Measurements from ENCODE around the gene NUP188. TPM values are rescaled to one million over a fixed set of nuclear protein-coding genes. Genes with fewer than 3 reads are reported as not detected.
A peak's percentile ranks its signal among the peaks of the same experiment; 100 is the strongest.
"Not testable (repeated sequence)": the region's sequence is repeated elsewhere in the genome, so short reads cannot be mapped to it uniquely, and the experiment has no call there.

Gene NUP188
- total and polyA plus RNA-seq, 2 experiments from 2014 or later = 25.5 to 117 TPM

- peaks cover 32% of the 10 kb centered on the region for H3K79me2 ChIP-seq (replicated peaks; ENCODE audit: insufficient read depth)
- not testable (repeated sequence) for ATAC-seq; H3K4me2 ChIP-seq; H3K27ac ChIP-seq (ENCODE audit: low read depth); H3K9me2 ChIP-seq (ENCODE audit: insufficient read depth); H3F3A ChIP-seq (replicated peaks; ENCODE audit: low read depth); H3K27ac Mint-ChIP-seq; H3K4me3 Mint-ChIP-seq; H3K4me1 ChIP-seq (ENCODE audit: insufficient read depth); H3K27me3 ChIP-seq (ENCODE audit: insufficient read depth); H4K20me1 ChIP-seq (replicated peaks; ENCODE audit: insufficient read depth); H3K36me3 ChIP-seq (ENCODE audit: insufficient read depth); H3K9me3 Mint-ChIP-seq; DNase-seq (ENCODE audit: low spot score); H2AFZ ChIP-seq; H3K4me3 ChIP-seq
- Mint-ChIP-seq H3K27me3 (ENCODE audit: insufficient read depth, low read depth, poor library complexity) (peaks cover 11% of the 10 kb centered on the region), H3K36me3 (ENCODE audit: low read depth) (peaks cover 21% of the 10 kb centered on the region), H3K4me1 (peaks cover 18% of the 10 kb centered on the region)
These were observed 2.5 kb upstream of the NUP188 start for GRCh38 chr9:128944966-128945365.

- H3K9me3 Mint-ChIP-seq = no peaks in the 10 kb centered on the region
- H3K9me2 ChIP-seq (ENCODE audit: insufficient read depth) = no peaks in the 10 kb centered on the region
- no peak overlapping the region for H3K27ac Mint-ChIP-seq
- ATAC-seq (no peak), DNase-seq (ENCODE audit: low spot score) (no peak)
- peak overlapping the region; percentile 99; the same call in 1 of the 2 replicates for H3K4me3 ChIP-seq
- peaks cover 35% of the 10 kb centered on the region for H3K79me2 ChIP-seq (replicated peaks; ENCODE audit: insufficient read depth)
- no peaks in the 10 kb centered on the region; the same call in none of the 2 replicates for H4K20me1 ChIP-seq (replicated peaks; ENCODE audit: insufficient read depth)
- H3K4me2 ChIP-seq = peak overlapping the region; percentile 99
- no peak overlapping the region for H2AFZ ChIP-seq
- 0 out of 2 replicates have a peak, but pooled peaks cover 9% of the 10 kb centered on the region for H3K36me3 ChIP-seq (ENCODE audit: insufficient read depth)
- peak overlapping the region; percentile 93 for H3K4me3 Mint-ChIP-seq
- peaks cover 18% of the 10 kb centered on the region for H3K4me1 Mint-ChIP-seq
- H3K36me3 Mint-ChIP-seq (ENCODE audit: low read depth) = peaks cover 31% of the 10 kb centered on the region
- 0 out of 2 replicates have a peak, but pooled peaks cover 6% of the 10 kb centered on the region for H3F3A ChIP-seq (replicated peaks; ENCODE audit: low read depth)
- H3K27me3 ChIP-seq (ENCODE audit: insufficient read depth) = no peaks in the 10 kb centered on the region
- no peak overlapping the region for H3K27ac ChIP-seq (ENCODE audit: low read depth)
- H3K27me3 Mint-ChIP-seq (ENCODE audit: insufficient read depth, low read depth, poor library complexity) = peaks cover 11% of the 10 kb centered on the region
- no peaks in the 10 kb centered on the region; the same call in 1 of the 2 replicates for H3K4me1 ChIP-seq (ENCODE audit: insufficient read depth)
- no peak for TF ChIP-seq NANOG (IDR thresholded peaks at IDR 0.05; ENCODE audit: borderline replicate concordance)
- TF ChIP-seq ZNF462 (CRISPR knock-in tag; IDR thresholded peaks at IDR 0.05) = no peak
- no peak for TF ChIP-seq CREB1 (CRISPR knock-in tag; IDR thresholded peaks at IDR 0.05; ENCODE audit: low read depth)
- no peak for TF ChIP-seq JUNB (IDR thresholded peaks at IDR 0.05; ENCODE audit: unreplicated experiment)
- no peak for TF ChIP-seq EZH2 (IDR thresholded peaks at IDR 0.05; ENCODE audit: low read depth, unreplicated experiment)
- no peak for TF ChIP-seq STAT1 (IDR thresholded peaks at IDR 0.05; ENCODE audit: unreplicated experiment)
- no peak for TF ChIP-seq REST (IDR thresholded peaks at IDR 0.05; ENCODE audit: unreplicated experiment)
- no peak for TF ChIP-seq ZNF331 (CRISPR knock-in tag; IDR thresholded peaks at IDR 0.05; ENCODE audit: low read depth)
- no peak for TF ChIP-seq POLR2AphosphoS5 (IDR thresholded peaks at IDR 0.05; ENCODE audit: low read depth)
- TF ChIP-seq EZH2phosphoT487 (IDR thresholded peaks at IDR 0.05; ENCODE audit: unreplicated experiment) = no peak
- TF ChIP-seq ZNF114 (CRISPR knock-in tag; IDR thresholded peaks at IDR 0.05) = no peak
These were observed 1.5 kb upstream of the NUP188 start for GRCh38 chr9:128945798-128946501.

Data from GM23338 (cell line).